Lower lobe of right lung (tissue), 2 donors: ENCODE data around the gene MYLK. TPM values are rescaled to one million over a fixed set of nuclear protein-coding genes. Genes with fewer than 3 reads are reported as not detected.
"Not testable (repeated sequence)": the region's sequence is repeated elsewhere in the genome, so short reads cannot be mapped to it uniquely, and the experiment has no call there.

Experiments
- ATAC-seq, 2 donors: fragments of 200-7000 bp; cut with Tn5 transposase; one replicate each; pipeline ENCODE4 v1.9.1; 2020 to 2022; ENCODE audit warnings: mild to moderate bottlenecking in 2 of 2, moderate library complexity in 2 of 2
- DNase-seq: peaks from one replicate; pipeline ENCODE4 v3.0.0-alpha.2; 2020
- H3K27ac ChIP-seq: fragments of 200-600 bp; one replicate; pipeline ENCODE4 v1.8.0; 2022
- H3K27me3 ChIP-seq: fragments of 200-600 bp; one replicate; pipeline ENCODE4 v1.8.0; 2022; ENCODE audit warnings: low read depth
- H3K36me3 ChIP-seq: fragments of 200-600 bp; one replicate; pipeline ENCODE4 v1.8.0; 2022; ENCODE audit warnings: mild to moderate bottlenecking
- H3K4me1 ChIP-seq: fragments of 200-600 bp; one replicate; pipeline ENCODE4 v1.8.0; 2022
- H3K4me3 ChIP-seq: fragments of 200-600 bp; one replicate; pipeline ENCODE4 v1.8.0; 2022; ENCODE audit warnings: mild to moderate bottlenecking
- H3K9me3 ChIP-seq: fragments of 200-600 bp; one replicate; pipeline ENCODE4 v1.8.0; 2022
- CTCF ChIP-seq: fragments of 200-600 bp; IDR thresholded peaks from one replicate; pipeline ENCODE4 v1.8.0; 2022; ENCODE audit warnings: antibody characterized with exemption, mild to moderate bottlenecking
- intact Hi-C: fragments of 100-400 bp; cut with DNase I; formaldehyde crosslinking; loops from one replicate; pipeline ENCODE4 v1.11.0; 2022
- total RNA-seq: library from RNA; stranded (reverse); fragmentation: NEBNext Ultra II Directional; extraction: Animal tissue kit (Norgen Biotek cat#: 25700); gene quantifications from one replicate; pipeline ENCODE4 v1.2.1, GENCODE V29; 2021
- donor health status: DM: no; HTN: yes; CAD: no; lungs with severe emphysema.

MYLK gene
- total RNA-seq, 1 donor from 2014 or later, result 156 TPM

GRCh38 chr3:123719862-123720453 is 164.2 kb downstream of the MYLK start:
- ATAC-seq (peak; percentile 26 to 41), DNase-seq (no peak)
- Histone ChIP-seq H3K4me3 (no peak overlapping the region), H3K9me3 (no peaks in the 10 kb centered on the region), H3K27ac (no peak overlapping the region), H3K4me1 (peaks cover 19% of the 10 kb centered on the region), H3K36me3 (no peaks in the 10 kb centered on the region), H3K27me3 (no peaks in the 10 kb centered on the region)
- intact Hi-C loops, result no loop called here
- no peak for TF ChIP-seq CTCF

- H3K9me3 ChIP-seq, H3K27ac ChIP-seq, intact Hi-C loops, H3K36me3 ChIP-seq, H3K27me3 ChIP-seq, H3K4me3 ChIP-seq: not testable (repeated sequence)
- peak; percentile 87 to 90 for ATAC-seq
- peak; percentile 82 for DNase-seq
- peaks cover 19% of the 10 kb centered on the region for H3K4me1 ChIP-seq
- TF ChIP-seq CTCF, result peak; percentile 74
Observed at GRCh38 chr3:123719061-123719756, 164.9 kb downstream of the MYLK start.

GRCh38 chr3:123718108-123718507 is 166.0 kb downstream of the MYLK start:
- Histone ChIP-seq H3K27ac (no peak overlapping the region), H3K36me3 (no peaks in the 10 kb centered on the region), H3K4me1 (peaks cover 12% of the 10 kb centered on the region), H3K4me3 (no peak overlapping the region), H3K9me3 (no peaks in the 10 kb centered on the region), H3K27me3 (no peaks in the 10 kb centered on the region)
- intact Hi-C loops, result no loop called here
- ATAC-seq, result no peak
- no peak for TF ChIP-seq CTCF
- DNase-seq, result no peak

- not testable (repeated sequence) for H3K4me1 ChIP-seq, ATAC-seq
Observed at GRCh38 chr3:123717451-123717850, 166.7 kb downstream of the MYLK start.

GRCh38 chr3:123716411-123716810 is 167.7 kb downstream of the MYLK start:
- no peaks in the 10 kb centered on the region for H3K36me3 ChIP-seq
- DNase-seq (no peak), ATAC-seq (no peak)
- H3K4me3 ChIP-seq, result no peak overlapping the region
- no peak for TF ChIP-seq CTCF
- H3K27ac ChIP-seq, result no peak overlapping the region
- no peaks in the 10 kb centered on the region for H3K27me3 ChIP-seq
- peaks cover 13% of the 10 kb centered on the region for H3K4me1 ChIP-seq
- intact Hi-C loops, result no loop called here
- H3K9me3 ChIP-seq, result no peaks in the 10 kb centered on the region

More at GRCh38 chr3:123717451-123717850, 166.7 kb downstream of the MYLK start:
- DNase-seq, intact Hi-C loops, H3K36me3 ChIP-seq, H3K9me3 ChIP-seq, H3K27me3 ChIP-seq, H3K4me3 ChIP-seq, H3K27ac ChIP-seq: not testable (repeated sequence)

GRCh38 chr3:123713211-123713610 is 170.9 kb downstream of the MYLK start:
- peak; percentile 74 for DNase-seq
- intact Hi-C loops, result no loop called here
- Histone ChIP-seq H3K4me1 (peaks cover 8% of the 10 kb centered on the region), H3K27ac (no peak overlapping the region), H3K27me3 (no peaks in the 10 kb centered on the region), H3K9me3 (no peaks in the 10 kb centered on the region), H3K4me3 (no peak overlapping the region), H3K36me3 (no peaks in the 10 kb centered on the region)
- no peak for TF ChIP-seq CTCF
- ATAC-seq, result peak; percentile 47 to 72
